CD4-positive, alpha-beta T cell treated with Interleukin-17A for 1 hour (primary cell): ENCODE data around the gene TLK1.

Experiments
- DNase-seq: peaks from one replicate; pipeline ENCODE4 v3.0.0-alpha.2; 2020

TLK1 gene

GRCh38 chr2:171160119-171160955 is at the start of gene TLK1:
Gene TLK1, minus strand, starts transcription at chr2:171160893. Its CDS starts 465 bp downstream, at chr2:171160428.
- peak; percentile 64 for DNase-seq

- DNase-seq, result no peak
Measured at GRCh38 chr2:171210216-171210863, 49.6 kb upstream of the TLK1 start.

GRCh38 chr2:171208657-171209056 is 48.0 kb upstream of the TLK1 start:
- no peak for DNase-seq

- DNase-seq, result no peak
Measured at GRCh38 chr2:171206422-171207115, 45.9 kb upstream of the TLK1 start.

GRCh38 chr2:171205551-171205950 is 44.9 kb upstream of the TLK1 start:
- no peak for DNase-seq

GRCh38 chr2:171201767-171202166 is 41.1 kb upstream of the TLK1 start:
- DNase-seq, result no peak

GRCh38 chr2:171201271-171201670 is 40.6 kb upstream of the TLK1 start:
- no peak for DNase-seq

- no peak for DNase-seq
Measured at GRCh38 chr2:171200469-171200868, 39.8 kb upstream of the TLK1 start.

- no peak for DNase-seq
Measured at GRCh38 chr2:171191021-171191420, 30.3 kb upstream of the TLK1 start.

- no peak for DNase-seq
Measured at GRCh38 chr2:171187819-171188218, 27.1 kb upstream of the TLK1 start.

GRCh38 chr2:171187177-171187576 is 26.5 kb upstream of the TLK1 start:
- no peak for DNase-seq

GRCh38 chr2:171185941-171186340 is 25.2 kb upstream of the TLK1 start:
- DNase-seq, result no peak

- DNase-seq, result no peak
Measured at GRCh38 chr2:171185165-171185818, 24.6 kb upstream of the TLK1 start.

GRCh38 chr2:171181064-171182049 is 20.7 kb upstream of the TLK1 start:
- no peak for DNase-seq

- no peak for DNase-seq
Measured at GRCh38 chr2:171180229-171180930, 19.7 kb upstream of the TLK1 start.

GRCh38 chr2:171178993-171179392 is 18.3 kb upstream of the TLK1 start:
- no peak for DNase-seq

- no peak for DNase-seq
Measured at GRCh38 chr2:171176516-171176915, 15.8 kb upstream of the TLK1 start.

GRCh38 chr2:171174075-171174474 is 13.4 kb upstream of the TLK1 start:
- DNase-seq, result no peak

GRCh38 chr2:171173087-171173486 is 12.4 kb upstream of the TLK1 start:
- no peak for DNase-seq

- DNase-seq, result no peak
Measured at GRCh38 chr2:171171808-171172207, 11.1 kb upstream of the TLK1 start.

GRCh38 chr2:171169839-171170238 is 9.1 kb upstream of the TLK1 start:
- no peak for DNase-seq
